ENCODE measurements around the gene BTBD9. TPM values are rescaled to one million over a fixed set of nuclear protein-coding genes. Genes with fewer than 3 reads are reported as not detected.

The BTBD9 gene
- total and polyA plus RNA-seq, 2 of the 13 experiments (the other 11 are each of a cell fraction or from before 2014, with no cell fraction given): 1.2 to 3.0 TPM

DNA sequence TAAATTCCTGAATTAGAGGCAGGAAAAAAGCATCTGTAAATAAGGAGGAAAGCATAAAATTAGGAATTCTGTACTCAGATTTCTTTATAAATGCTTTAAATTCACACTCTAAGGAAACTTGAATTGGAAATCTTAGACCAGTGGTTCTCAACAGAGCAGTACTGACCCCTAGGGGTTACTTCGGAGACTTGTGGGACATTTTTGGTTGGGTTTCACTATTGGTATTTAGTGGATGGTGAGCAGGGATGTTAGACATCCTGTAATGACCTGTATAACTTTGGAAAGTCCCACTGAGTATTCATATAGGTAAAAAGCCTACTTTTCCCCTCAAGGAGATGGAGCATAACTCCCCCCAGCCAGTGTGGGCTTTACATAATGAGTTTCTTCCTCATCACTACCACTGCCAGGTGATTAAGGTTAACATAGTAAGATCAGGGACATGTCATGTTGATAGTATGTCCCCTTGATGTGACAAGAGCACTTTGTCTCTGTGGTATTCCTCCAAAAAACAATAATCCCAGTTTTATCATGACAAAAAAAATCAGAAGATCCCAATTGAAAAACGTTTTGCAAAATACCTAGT is 32.2 kb upstream of the BTBD9 start:
- Histone ChIP-seq H3K36me3 (replicated peaks in 1 of 2; ENCODE audit: control insufficient read depth in 1 of 2, insufficient read depth in 2 of 2, low read length in 2 of 2) (peaks cover 3 to 19% of the 10 kb centered on the region in 2 experiments; a peak in 3 of 5 replicates), H3K27ac (ENCODE audit: extremely low read length, insufficient read depth, low read length) (no peak overlapping the region), H4K20me1 (ENCODE audit: insufficient read depth, low read length) (no peaks in the 10 kb centered on the region), H2AFZ (ENCODE audit: low read length) (no peak overlapping the region), H3K4me2 (ENCODE audit: low read depth, low read length) (no peak overlapping the region), H3K27me3 (ENCODE audit: control insufficient read depth in 1 of 2, insufficient read depth in 2 of 2, low read length in 2 of 2) (no peaks in the 10 kb centered on the region), H3K9me3 (ENCODE audit: low read length) (no peaks in the 10 kb centered on the region), H3K4me1 (ENCODE audit: insufficient read depth, low read length) (no peaks in the 10 kb centered on the region), H3K9ac (ENCODE audit: insufficient read depth, low read depth, low read length) (no peak overlapping the region), H3K4me3 (replicated peaks in 1 of 3; ENCODE audit: insufficient read depth in 1 of 3, low read depth in 2 of 3, low read length in 3 of 3) (no peak overlapping the region), H3K79me2 (ENCODE audit: insufficient read depth, low read length) (no peaks in the 10 kb centered on the region)
- DNase-seq (ENCODE audit: low spot score) (peak; percentile 43), FAIRE-seq (peak; percentile 65), ATAC-seq (peak; percentile 91)
- WGBS (ENCODE audit: low lambda C conversion rate): 0% methylated on average over 2 of the region's 2 CpGs
- no TSS peak for BruUV-seq (replicated peaks)
- CTCF ChIA-PET (ENCODE audit: low intra/inter-chr PET ratio, low total read pairs): interaction anchor here (0.7 kb wide), 1 partner anchor 178 kb away, joined by 3 read pairs; no protein-coding TSS in a partner anchor
- intact Hi-C loops (cut with micrococcal nuclease; ENCODE audit: unreplicated experiment) (loop anchor here (5.0 kb wide), 1 partner anchor 180 kb away; no protein-coding TSS in a partner anchor), in situ Hi-C loops (cut with HindIII; ENCODE audit: extremely low pct_ligation_motif_present, low pct_unique_long_range_greater_than_20kb) (no loop called here)
- POLR2A ChIA-PET: no interaction called here
- TF ChIP-seq SMARCE1 (IDR thresholded peaks at IDR 0.05; ENCODE audit: borderline replicate concordance): no peak
- TF ChIP-seq ZNF75D (CRISPR knock-in tag; IDR thresholded peaks at IDR 0.05; ENCODE audit: borderline replicate concordance): no peak
- no peak for TF ChIP-seq ZNF224 (CRISPR knock-in tag; IDR thresholded peaks at IDR 0.05)
- TF ChIP-seq, protein P1, sequence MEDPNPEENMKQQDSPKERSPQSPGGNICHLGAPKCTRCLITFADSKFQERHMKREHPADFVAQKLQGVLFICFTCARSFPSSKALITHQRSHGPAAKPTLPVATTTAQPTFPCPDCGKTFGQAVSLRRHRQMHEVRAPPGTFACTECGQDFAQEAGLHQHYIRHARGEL (CRISPR knock-in tag; IDR thresholded peaks at IDR 0.05): no peak
- TF ChIP-seq RBM39 (IDR thresholded peaks at IDR 0.05; ENCODE audit: low read depth, low read length, poor library complexity, severe bottlenecking): no peak
- peak; percentile 32; the same call in 1 of the 2 replicates for TF ChIP-seq RAD21 (CRISPR knock-in tag; IDR thresholded peaks at IDR 0.05)
- TF ChIP-seq ZNF709 (CRISPR knock-in tag; IDR thresholded peaks at IDR 0.05): no peak
- TF ChIP-seq STAG1 (CRISPR knock-in tag; IDR thresholded peaks at IDR 0.05): peak; percentile 63
- TF ChIP-seq, protein P2, sequence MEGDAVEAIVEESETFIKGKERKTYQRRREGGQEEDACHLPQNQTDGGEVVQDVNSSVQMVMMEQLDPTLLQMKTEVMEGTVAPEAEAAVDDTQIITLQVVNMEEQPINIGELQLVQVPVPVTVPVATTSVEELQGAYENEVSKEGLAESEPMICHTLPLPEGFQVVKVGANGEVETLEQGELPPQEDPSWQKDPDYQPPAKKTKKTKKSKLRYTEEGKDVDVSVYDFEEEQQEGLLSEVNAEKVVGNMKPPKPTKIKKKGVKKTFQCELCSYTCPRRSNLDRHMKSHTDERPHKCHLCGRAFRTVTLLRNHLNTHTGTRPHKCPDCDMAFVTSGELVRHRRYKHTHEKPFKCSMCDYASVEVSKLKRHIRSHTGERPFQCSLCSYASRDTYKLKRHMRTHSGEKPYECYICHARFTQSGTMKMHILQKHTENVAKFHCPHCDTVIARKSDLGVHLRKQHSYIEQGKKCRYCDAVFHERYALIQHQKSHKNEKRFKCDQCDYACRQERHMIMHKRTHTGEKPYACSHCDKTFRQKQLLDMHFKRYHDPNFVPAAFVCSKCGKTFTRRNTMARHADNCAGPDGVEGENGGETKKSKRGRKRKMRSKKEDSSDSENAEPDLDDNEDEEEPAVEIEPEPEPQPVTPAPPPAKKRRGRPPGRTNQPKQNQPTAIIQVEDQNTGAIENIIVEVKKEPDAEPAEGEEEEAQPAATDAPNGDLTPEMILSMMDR (CRISPR knock-in tag; IDR thresholded peaks at IDR 0.05): peak; percentile 71
- TF ChIP-seq, protein P3, sequence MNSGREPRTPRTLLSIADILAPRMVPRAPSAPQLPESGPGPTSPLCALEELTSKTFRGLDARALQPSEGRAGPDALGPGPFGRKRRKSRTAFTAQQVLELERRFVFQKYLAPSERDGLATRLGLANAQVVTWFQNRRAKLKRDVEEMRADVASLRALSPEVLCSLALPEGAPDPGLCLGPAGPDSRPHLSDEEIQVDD (CRISPR knock-in tag; IDR thresholded peaks at IDR 0.05; ENCODE audit: borderline replicate concordance): no peak
- no peak for TF ChIP-seq FOSL2 (CRISPR knock-in tag; IDR thresholded peaks at IDR 0.05)
- no peak for TF ChIP-seq ZNF558 (CRISPR knock-in tag; IDR thresholded peaks at IDR 0.05; ENCODE audit: borderline replicate concordance)
- no peak for TF ChIP-seq SYNCRIP (IDR thresholded peaks at IDR 0.05; ENCODE audit: insufficient read depth, low read depth, low read length)
- TF ChIP-seq ZBTB1 (CRISPR knock-in tag; IDR thresholded peaks at IDR 0.05; ENCODE audit: borderline replicate concordance): no peak
- no peak for TF ChIP-seq SMARCC2 (IDR thresholded peaks at IDR 0.05)
- TF ChIP-seq, protein P4, sequence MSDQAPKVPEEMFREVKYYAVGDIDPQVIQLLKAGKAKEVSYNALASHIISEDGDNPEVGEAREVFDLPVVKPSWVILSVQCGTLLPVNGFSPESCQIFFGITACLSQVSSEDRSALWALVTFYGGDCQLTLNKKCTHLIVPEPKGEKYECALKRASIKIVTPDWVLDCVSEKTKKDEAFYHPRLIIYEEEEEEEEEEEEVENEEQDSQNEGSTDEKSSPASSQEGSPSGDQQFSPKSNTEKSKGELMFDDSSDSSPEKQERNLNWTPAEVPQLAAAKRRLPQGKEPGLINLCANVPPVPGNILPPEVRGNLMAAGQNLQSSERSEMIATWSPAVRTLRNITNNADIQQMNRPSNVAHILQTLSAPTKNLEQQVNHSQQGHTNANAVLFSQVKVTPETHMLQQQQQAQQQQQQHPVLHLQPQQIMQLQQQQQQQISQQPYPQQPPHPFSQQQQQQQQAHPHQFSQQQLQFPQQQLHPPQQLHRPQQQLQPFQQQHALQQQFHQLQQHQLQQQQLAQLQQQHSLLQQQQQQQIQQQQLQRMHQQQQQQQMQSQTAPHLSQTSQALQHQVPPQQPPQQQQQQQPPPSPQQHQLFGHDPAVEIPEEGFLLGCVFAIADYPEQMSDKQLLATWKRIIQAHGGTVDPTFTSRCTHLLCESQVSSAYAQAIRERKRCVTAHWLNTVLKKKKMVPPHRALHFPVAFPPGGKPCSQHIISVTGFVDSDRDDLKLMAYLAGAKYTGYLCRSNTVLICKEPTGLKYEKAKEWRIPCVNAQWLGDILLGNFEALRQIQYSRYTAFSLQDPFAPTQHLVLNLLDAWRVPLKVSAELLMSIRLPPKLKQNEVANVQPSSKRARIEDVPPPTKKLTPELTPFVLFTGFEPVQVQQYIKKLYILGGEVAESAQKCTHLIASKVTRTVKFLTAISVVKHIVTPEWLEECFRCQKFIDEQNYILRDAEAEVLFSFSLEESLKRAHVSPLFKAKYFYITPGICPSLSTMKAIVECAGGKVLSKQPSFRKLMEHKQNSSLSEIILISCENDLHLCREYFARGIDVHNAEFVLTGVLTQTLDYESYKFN (CRISPR knock-in tag; conservative IDR thresholded peaks at IDR 0.05): no peak
- no peak for TF ChIP-seq HOXD1 (CRISPR knock-in tag; IDR thresholded peaks at IDR 0.05)
- peak; percentile 29; the same call in 1 of the 2 replicates for TF ChIP-seq SMC3 (IDR thresholded peaks at IDR 0.05; ENCODE audit: low read length)
- TF ChIP-seq RBAK (CRISPR knock-in tag; IDR thresholded peaks at IDR 0.05): no peak
- TF ChIP-seq ZNF101 (CRISPR knock-in tag; IDR thresholded peaks at IDR 0.05; ENCODE audit: borderline replicate concordance, low read depth): no peak
